Astrocyte of the spinal cord (primary cell): ENCODE data around the gene SLC44A1.
A peak's percentile ranks its signal among the peaks of the same experiment; 100 is the strongest.

Experiments used
- DNase-seq: peaks from one replicate; pipeline ENCODE4 v3.0.0; 2011; ENCODE audit warnings: low read depth, low spot score
- H3K4me3 ChIP-seq: 2 replicates; pipeline ENCODE4 v1.5.1; 2011; ENCODE audit warnings: low read depth, mild to moderate bottlenecking, low read length, moderate library complexity
- CTCF ChIP-seq: IDR thresholded peaks from 2 replicates; pipeline ENCODE4 v1.5.1; 2012; ENCODE audit warnings: low read depth, mild to moderate bottlenecking, low read length, inconsistent platforms
- in situ Hi-C: cut with HindIII; loops from 2 replicates; pipeline ENCODE4 v1.10.0; 2017; ENCODE audit warnings: low sequenced_read_pairs

Gene SLC44A1

DNA sequence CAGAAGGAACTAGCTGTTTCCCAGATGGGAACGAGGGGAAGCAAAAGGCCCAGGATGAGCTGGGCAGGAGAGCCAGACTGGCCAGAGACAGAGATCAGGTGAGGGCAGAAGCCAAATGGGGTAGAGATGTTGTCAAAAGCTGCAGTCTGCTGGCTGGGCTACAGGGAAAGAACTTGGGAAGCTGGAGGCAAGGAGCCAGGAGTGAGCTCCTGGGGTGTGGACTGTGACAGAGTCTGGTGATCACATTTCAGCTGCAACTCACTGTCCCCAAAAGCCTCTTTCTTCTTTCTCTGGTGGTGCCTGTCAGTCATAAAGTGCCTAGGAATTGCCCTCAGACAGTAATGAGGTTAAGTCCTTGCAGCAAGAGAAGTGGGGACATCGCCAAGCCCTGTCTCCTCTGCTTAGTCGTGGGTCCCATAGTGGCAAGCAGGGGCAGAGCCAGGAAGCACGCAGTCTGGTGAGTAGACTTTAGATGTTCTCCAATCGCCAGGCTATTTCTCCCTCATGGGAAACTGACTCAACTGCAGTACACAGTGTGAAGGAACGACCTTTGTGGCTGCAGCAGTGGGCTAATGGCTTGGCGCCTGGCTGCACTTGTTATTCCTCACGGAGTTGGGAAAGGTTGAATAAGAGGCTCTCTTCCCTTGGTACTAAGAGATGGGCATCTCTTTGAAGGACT is 200.9 kb downstream of the SLC44A1 start:
- in situ Hi-C loops = no loop called here
- H3K4me3 ChIP-seq = no peak overlapping the region
- DNase-seq = no peak
- TF ChIP-seq CTCF = no peak

- H3K4me3 ChIP-seq = peak overlapping the region; percentile 78
- DNase-seq = no peak
- no peak for TF ChIP-seq CTCF
- in situ Hi-C loops = no loop called here
Measured at GRCh38 chr9:105447386-105447813, 202.9 kb downstream of the SLC44A1 start.

- H3K4me3 ChIP-seq = peak within 1 kb of the TSS; percentile 78
- in situ Hi-C loops = no loop called here
- peak; percentile 92 for DNase-seq
- TF ChIP-seq CTCF = peak; percentile 58
Measured at GRCh38 chr9:105447814-105448812, 203.7 kb downstream of the SLC44A1 start, which contains the start of gene FSD1L. Gene FSD1L, plus strand, starts transcription at chr9:105448034. Its CDS starts 187 bp downstream, at chr9:105448221.

- H3K4me3 ChIP-seq = peak overlapping the region; percentile 78
- peak; percentile 34 for DNase-seq
Measured at GRCh38 chr9:105449081-105449480, 204.6 kb downstream of the SLC44A1 start.

GRCh38 chr9:105452185-105452584 is 207.7 kb downstream of the SLC44A1 start:
- no peak for TF ChIP-seq CTCF
- DNase-seq = no peak
- in situ Hi-C loops = no loop called here
- H3K4me3 ChIP-seq = no peak overlapping the region

More at GRCh38 chr9:105449081-105449480, 204.6 kb downstream of the SLC44A1 start:
- in situ Hi-C loops = no loop called here
- TF ChIP-seq CTCF = no peak

GRCh38 chr9:105455836-105456475 is 211.5 kb downstream of the SLC44A1 start:
- no peak for TF ChIP-seq CTCF
- DNase-seq = no peak
- in situ Hi-C loops = no loop called here
- H3K4me3 ChIP-seq = no peak overlapping the region
